SHP77 (cell line): ENCODE data around the gene SORCS2.

Experiments
- DNase-seq, 2 experiments: peaks; one replicate each; lab custom pipeline; 2025; lab: John Stamatoyannopoulos, UW

The SORCS2 gene

DNA sequence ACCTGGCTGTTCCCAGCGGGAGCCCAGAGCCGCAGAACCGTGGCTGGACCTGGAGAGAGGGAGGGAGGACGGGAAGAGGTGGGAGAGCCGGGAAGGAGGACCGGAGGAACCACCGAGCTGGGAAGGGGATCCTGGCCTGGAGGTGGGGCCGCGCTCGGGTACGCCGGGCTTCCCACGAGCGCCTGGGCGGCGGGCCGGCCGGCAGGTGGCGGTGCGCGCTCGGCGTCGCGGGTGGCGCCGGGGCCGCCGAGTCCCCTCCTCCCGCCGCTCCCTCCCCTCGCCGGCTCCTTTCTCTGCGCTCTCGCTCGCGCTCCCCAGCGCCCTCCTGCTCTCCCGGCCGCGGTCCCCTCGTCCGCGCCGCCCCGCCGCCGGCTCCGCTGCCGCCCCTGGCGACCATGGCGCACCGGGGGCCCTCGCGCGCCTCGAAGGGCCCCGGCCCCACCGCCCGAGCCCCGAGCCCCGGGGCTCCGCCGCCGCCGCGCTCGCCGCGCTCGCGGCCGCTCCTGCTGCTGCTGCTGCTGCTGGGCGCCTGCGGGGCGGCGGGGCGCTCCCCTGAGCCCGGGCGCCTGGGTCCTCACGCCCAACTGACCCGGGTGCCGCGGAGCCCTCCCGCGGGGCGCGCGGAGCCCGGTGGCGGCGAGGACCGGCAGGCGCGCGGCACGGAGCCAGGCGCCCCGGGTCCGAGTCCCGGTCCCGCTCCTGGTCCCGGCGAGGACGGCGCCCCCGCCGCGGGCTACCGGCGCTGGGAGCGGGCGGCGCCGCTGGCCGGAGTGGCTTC, at the start of gene SORCS2:
SORCS2 (plus strand) TSS at position 287 of the 778 bp plus-strand sequence.
- DNase-seq, result no peak

DNA sequence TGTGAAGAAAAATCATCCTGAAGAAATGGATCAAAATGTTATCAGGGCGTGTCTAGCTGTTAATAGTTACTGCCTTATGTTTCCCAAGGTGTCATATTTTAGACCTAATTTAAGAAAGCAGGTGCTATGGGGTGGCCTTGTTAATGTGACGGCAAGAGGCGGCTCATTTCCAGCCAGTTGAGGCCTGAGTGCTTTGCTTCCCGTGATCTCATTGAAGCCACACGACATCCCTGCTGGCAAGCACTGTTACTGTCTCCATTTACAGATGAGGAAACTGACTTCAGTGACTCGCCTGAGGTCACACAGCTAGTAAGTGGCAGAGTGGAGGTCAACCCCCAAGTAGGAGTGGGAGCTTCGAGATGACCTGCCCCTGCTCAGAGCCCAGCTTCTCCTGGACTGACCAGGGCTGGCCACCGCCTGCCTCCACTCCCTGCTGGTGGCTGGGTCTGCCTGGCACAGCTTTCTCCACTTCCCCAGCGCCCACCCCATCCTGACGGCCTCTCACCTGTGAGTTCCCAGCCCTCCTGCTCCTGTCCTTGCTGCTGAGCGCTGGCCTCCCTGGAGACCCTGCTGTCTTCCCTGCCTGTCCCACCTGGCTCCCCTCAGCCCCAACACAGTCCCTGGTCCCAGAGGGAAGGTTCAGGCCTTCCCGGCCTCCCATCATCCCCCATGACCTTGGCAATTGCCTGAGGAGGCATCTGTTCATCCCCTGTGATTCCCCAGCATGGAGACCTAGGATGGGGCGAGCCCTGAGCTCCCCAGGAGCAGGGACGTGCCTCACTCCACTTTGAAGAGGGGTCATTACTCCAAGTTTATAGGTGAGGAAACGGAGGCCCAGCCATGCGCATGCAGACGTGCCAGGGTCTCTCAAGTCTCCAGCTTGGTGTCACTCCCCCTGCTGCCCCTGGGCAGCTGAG, 47.7 kb upstream of the SORCS2 start:
- no peak for DNase-seq

DNA sequence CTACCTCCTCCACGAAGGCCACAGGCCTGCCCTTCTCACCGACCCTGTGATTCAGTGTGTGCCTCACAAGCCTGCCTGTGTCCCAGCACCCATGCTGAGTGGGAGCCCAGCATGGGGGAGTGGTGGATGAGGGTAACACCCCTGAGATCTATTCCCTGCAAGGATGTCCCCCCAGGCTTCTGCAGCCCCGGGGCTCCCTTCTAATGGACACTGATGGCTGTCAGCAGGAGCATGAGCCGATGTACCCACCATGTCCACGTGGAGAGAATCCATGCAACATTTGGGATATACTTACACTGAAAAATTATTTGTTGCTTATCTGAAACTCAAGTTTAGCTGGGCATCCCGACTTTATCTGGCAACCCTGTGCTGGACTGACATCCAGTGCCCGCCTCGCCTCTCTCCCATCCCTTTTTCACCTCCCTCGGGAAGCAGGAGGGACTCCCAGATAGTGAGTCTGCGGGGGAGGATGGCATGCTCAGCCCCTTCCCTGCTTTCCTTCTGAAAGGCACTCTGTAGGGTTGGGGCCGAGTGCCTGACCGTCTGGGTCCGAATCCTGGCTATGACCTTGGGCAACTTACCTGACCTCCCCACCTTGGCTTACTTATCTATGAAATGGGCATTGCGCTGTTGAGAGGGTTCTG, 46.9 kb upstream of the SORCS2 start:
- no peak for DNase-seq

DNA sequence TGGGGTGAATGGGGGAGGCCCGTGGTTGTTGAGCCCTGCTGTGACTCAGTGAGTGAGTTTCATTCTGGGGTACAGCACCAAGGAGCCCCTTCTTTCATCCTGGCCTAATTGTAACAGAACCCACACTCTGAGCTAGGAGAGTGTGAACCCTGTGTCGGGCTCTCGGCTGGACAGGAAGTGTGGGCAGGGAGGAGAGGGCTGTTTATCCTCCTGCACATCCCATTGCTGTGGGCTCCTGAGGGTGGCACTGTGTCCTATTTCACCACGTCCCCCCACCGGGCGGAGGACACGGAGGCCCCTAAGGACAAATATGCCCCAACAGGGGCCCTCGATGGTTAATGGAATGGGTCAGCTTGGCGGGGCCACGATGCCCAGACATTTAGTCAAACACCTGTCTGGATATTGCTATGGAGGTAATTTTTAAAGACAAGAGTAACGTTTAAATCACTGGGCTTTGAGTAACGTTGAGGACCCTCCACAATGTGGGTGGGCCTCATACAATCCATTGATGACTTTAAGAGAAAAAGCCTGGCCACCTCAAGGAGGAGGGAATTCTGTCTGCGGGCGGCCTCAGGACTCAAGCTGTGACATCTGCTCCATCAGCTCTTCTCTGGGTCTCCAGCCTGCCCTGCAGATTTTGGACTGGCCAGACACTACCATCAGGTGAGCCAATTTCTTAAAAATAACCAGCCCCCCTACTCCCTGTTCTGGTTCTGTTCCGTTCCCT, 46.1 kb upstream of the SORCS2 start:
- no peak for DNase-seq

DNA sequence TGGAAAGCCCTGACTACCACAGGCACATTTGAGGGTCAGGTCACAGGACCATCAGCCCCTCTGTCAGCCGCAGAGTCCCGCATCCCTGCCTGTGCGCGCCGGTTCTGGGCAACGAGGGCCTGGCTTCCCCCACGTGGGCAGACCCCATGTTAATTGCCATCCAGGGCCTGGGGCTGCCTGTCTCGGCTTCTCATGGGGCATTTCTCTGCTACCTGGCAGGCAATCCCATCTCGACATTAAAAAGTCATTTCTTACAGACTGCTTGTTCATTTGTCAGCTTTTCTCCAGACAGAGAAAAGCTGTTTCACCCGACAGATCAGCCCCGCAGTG, 45.6 kb upstream of the SORCS2 start:
- DNase-seq, result no peak

DNA sequence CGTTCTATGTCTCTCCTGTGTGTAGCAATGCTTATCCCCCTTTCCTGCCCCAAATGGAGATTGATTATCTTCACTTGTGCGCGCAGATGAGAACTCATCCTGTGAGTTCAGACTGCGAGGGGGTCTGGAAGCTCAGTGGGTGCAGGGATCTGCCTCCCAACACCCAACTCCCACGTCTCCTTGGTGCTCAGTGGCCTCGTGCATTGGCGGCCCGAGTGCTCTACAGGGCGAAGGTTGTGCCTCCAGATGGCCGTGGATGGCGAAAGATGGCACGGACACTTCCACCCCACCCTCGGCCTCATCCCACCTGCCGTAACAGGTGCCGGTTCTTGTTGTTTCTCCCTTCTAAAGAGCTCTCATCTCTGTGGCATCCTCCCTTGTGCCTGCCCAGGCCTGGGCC, 45.1 kb upstream of the SORCS2 start:
- DNase-seq, result no peak

DNA sequence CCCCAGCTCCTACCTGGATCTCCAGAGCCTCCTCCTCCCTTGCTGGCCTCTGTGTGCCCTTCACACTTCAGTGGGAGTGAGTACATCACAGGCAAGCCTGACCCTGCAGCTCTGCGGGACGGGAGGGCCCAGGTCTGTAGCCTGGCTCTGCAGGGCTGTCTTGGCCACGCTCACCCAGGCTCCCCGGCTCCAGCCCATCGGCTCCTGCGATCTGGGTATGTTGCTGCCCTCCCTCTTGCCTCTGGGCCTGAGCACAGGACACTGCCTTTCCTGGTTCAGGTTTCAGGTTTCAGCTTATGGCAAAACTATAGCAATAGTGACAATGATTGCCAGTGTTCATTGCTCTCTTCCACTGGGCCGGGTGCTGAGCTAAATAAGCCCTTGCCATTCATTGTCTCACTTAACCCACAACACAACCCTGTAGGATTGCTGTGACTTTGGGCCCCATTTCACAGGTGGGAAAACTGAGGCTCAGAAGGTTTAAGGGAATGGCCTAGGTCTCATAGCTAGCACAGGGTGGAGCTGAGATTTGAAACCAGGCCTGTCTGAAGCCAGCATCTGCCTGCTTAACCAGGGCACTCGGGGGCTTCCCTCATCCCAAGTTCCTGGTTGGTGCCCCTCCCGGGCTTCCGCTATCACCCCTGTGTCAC, 44.6 kb upstream of the SORCS2 start:
- DNase-seq, result no peak

DNA sequence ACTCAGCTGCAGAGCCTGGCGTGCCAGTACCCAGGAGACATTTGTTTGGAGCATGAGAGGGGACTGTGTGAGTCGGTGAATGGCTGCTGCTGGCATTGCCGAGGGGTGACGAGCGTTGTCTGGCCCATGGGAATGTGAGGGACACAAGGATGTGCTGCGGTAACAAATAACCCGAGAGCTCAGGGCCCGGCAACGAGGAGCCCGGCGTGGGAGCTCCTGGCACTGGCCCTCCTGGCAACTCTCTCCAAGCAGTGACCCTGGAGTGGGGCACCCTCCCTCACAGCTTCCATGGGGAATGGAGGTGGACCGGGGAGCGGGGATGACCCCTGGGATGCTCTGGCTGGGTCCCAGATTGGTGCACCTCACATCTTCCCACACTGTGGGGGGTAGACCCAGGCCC, 44.0 kb upstream of the SORCS2 start:
- DNase-seq, result no peak

DNA sequence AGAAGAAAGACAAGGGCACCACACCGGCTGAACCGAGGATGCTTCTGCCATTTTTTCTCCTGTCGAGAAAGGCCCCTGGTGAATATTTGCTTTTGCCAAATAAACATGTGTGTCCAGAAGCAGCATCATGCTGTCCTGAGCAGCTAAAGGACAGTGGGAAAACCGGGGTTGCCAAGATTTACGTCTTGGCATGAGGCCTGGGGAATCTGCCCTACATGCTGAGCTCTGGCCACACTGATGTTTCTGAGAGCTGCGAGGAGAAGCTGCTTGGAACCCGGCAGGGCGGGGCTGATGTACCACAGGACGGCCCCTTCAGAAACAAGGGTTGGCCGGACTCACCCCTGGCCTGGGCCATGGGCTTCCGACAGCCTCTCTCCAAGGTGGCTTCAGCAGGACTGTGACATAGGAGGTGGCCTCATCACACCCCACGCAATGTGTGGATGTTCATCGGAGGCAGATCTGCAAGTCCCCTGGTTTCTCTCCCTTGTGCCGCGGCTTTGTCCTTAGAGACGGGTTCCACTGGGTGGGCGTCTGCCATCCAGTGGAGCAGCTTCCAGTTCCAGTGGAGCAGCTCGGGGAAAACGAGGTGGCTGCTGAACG, 42.2 kb upstream of the SORCS2 start:
- DNase-seq, result no peak

DNA sequence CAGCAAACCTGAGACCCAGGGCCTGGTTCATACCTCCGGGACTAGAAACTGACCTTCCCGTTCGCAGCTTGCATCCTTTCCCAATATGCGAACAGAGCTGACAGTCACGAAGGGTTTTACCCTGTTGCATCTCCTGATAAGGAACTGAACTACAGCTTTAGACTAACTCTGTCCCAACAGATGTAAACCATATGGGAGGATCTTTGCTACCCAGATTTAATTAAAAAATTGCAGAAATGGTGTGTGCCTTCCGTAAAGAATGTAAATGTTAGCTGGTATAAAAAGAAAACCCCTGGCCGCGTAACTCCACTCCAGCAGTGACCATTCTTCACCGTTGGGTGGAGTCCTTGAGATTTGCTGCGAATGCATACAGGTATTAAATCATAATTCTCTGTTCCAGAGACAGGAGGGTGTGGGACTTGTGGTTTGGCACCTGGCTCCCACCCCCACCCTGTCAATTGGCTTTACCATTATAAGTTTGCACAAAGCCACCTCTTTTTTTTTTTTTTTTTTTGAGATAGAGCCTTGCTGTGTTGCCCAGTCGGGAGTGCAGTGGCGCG, 40.6 kb upstream of the SORCS2 start:
- DNase-seq, result no peak

DNA sequence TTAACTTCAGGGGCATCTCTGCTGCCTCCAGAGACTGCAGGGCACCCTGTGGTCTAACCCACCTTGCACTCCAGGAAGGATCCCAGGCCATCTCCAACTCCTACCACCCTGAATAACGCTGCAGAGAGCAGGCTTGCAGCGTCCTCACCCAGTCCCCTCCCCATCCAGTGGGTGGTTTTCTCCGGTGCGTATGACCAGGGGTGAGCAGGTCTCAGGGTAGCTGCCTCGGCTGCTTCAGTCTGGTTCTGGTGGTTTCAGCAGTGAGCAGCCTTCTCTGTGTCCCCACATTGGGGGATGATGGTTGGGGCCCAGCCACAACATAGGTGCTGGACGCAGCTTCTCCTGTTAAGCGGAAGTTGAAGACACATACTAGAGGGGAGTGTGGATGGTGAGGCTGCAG, 38.6 kb upstream of the SORCS2 start:
- DNase-seq, result no peak

DNA sequence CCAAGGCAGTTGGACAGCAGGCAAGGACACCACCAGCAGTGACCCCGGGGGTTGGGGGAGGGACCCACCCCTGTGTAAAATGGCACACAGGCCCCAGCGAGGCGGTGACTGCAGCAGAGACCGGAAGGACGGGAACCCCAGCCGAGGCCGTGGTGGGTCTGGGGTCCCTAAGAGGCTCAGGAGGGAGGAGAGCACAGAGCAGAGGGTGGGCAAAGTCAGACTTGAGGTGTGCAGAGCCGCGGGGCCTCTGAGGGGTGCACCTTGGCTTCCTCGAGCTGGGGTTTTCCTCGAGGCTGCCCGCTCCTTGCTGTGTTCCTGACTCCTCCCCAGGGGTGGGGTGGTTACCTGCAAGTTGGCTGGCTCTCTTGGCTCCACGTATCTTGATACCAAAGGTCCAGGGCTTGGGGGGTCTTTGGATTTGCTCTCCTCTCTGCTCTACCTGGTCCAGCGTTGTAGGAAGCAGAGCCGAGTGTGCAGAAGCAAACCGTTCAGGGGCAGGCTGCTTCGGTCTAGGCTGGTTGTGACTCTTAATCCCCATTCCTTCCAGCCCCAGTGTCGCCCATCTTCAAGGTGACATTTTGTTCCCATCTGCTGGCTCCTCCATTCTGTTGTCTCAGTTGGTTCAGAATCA, 37.9 kb upstream of the SORCS2 start:
- no peak for DNase-seq

DNA sequence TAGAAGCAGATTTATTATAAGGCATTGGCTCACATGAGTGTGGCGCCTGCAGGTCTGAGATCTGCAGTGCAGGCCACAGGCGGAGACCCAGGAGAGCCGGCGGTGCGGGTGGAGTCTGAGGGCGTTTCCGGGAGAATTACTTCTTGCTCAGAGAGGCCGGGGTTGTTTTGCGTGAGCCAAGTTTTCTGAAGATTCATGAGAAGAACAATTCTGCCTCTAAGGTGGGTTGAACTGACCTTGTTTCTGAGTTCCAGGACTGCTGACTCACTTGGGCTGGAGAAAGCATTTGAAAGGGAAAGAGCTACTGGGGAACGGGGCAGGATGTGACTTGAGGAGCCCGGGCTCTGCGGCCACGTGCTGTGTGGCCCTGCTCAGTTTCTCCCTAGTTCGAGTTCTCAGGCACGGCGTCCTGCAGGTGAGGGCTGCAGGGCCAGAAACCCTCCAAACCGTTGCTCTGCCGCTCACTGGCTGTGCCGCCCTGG, 36.7 kb upstream of the SORCS2 start:
- no peak for DNase-seq

DNA sequence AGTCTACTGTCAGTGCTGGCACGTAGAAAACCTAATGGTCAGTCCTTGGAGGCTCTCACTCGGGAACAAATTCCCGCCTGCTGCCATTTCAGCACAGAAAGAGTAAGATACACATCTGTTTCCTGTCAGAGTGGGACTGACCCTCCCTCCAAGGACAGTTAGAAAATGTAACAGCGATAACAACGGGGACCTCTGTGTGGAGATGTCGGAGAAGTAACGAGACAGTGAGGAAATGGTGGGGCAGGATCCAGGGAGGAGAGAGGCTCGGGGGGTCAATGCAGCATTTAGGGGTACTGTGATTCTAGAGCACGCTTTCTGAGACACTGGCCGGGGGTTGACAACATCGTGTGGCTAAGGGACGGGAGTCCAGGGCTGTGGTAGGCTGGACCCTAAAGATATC, 36.0 kb upstream of the SORCS2 start:
- DNase-seq, result no peak

DNA sequence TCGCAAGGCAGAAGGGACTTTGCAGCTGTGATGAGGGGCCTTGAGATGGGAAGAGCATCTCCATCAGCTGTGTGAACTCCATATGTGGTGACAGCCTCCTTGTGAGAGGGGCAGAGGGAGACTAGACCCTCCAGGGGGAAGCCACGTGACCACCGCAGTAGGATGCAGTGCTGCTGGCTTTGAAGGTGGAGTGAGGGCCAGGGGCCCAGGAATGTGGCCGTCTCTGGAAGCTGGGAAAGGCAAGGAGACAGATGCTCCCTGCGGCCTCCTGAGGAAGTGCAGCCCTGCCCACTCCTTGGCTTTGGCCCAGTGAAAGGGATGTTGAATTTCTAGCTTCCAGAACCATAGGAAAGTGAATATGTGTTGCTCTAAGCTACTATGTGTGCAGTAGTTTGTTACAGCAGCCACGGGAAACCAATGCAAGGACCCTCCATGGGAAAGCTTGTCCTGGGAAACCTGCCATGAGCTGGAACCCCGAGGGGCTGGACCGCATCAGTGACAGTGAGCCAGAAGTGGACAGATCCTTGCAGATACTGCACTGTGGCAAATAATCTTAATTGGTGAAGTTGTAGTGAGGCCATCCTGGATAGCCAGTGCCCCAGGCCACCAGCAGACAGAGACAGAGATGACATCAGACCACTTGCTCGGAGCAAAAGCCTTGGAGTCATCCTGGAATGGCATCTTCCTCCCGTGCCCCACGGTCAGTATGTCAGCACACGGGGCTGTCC, 35.4 kb upstream of the SORCS2 start:
- no peak for DNase-seq

DNA sequence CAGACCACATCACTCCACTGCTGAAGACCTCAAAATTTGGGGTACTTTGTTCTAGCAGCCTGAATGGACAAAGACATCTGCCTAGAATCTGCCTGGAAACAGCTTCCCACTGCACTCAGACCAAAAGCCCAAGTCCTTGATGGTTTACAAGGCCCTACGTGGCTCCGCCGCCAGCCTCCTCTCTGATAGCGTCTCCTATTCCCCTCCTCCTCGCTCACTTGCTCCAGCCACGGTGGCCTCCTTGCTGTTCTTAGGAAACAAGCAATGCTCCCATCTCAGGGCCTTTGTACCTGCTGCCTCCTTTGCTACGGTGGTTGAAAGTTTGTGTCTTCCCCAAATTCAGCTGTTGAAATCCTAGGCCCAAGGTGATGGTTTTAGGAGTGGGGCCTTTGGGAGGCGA, 34.7 kb upstream of the SORCS2 start:
- DNase-seq, result no peak

DNA sequence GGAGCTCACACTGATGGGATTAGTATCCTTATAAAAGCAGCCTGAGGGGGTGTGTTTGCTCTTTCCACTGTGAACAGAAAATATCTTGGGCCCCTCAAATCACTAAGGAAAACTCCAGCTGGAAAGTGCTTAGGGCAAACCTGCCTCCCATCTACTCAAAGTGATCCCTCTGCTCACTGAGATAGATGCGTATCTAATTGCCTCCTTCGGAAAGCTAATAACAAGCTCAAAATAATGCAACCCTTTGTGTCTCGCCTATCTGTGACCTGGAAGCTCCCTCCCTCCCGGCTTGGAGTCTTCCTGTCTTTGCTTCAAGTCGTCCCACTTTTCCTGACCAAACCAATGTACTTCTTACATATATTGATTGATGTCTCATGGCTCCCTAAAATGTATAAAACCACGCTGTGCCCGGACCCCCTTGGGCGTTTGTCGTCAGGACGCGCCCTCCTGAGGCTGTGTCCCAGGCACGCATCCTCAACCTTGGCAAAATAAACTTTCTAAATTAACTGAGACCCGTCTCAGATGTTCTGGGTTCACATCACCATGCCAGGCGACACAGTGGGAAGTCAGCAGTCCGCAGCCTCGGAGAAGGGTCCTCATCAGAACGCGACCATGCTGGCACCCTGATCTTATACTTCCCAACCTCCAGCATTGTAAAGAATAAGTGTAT, 34.1 kb upstream of the SORCS2 start:
- DNase-seq, result no peak

DNA sequence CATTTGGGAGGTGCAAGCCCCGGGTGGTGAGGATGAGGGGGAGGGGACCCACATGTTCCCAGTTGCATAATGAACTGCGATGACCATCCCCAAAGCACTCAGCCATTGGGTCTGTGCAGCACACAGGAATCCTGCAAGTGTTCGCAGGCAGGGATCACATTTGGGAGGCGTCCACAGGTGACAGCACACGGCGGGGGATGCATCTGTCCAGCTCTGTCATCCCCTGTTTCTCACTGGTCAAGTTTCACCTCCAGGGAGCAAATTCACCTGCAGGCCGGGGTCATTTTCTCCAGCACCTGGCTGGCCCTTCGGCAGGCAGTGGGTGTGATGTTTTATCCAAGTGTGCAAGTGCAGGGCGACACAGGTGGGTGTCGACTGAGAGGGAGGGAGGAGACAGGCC, 33.3 kb upstream of the SORCS2 start:
- DNase-seq, result no peak

DNA sequence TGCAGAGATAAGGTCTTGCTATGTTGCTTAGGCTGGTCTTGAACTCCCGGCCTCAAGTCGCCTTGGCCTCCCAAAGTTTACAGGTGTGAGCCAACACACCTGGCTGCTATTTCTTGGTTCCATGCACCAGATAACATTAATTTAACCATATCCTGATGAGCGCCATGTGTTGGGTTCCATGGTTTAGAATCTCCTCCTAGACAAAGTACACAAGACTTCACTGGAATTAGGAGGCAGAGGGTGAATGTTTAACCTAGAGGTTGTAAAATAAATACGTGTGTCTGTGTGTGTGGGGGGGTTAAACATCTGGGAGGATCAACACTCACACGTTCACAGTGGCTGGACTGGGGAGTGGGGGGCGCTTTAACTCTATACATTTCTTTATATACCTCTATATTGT, 32.4 kb upstream of the SORCS2 start:
- no peak for DNase-seq
